Measurements from ENCODE around the gene LUZP4.
"Not testable (repeated sequence)": the region's sequence is repeated elsewhere in the genome, so short reads cannot be mapped to it uniquely, and the experiment has no call there.

Gene LUZP4

GRCh38 chrX:115337491-115338144, 48.1 kb downstream of the LUZP4 start:
- DNase-seq (ENCODE audit: low spot score) = no peak

GRCh38 chrX:115339441-115340025, 50.0 kb downstream of the LUZP4 start:
- no peak for DNase-seq (ENCODE audit: low spot score)

- DNase-seq (ENCODE audit: low spot score) = no peak
These were observed 51.9 kb downstream of the LUZP4 start for GRCh38 chrX:115341421-115341820.

- DNase-seq (ENCODE audit: low spot score) = no peak
These were observed 55.5 kb downstream of the LUZP4 start for GRCh38 chrX:115344885-115345614.

GRCh38 chrX:115345615-115346014, 56.1 kb downstream of the LUZP4 start:
- no peak for DNase-seq (ENCODE audit: low spot score)

GRCh38 chrX:115346738-115347137, 57.2 kb downstream of the LUZP4 start:
- not testable (repeated sequence) for DNase-seq (ENCODE audit: low spot score)

- DNase-seq (ENCODE audit: low spot score) = no peak
These were observed 59.1 kb downstream of the LUZP4 start for GRCh38 chrX:115348446-115349225.

- DNase-seq (ENCODE audit: low spot score) = no peak
These were observed 61.3 kb downstream of the LUZP4 start for GRCh38 chrX:115350711-115351381.

GRCh38 chrX:115356369-115356768, 66.9 kb downstream of the LUZP4 start:
- DNase-seq (ENCODE audit: low spot score) = no peak

Data from activated CD4-positive, alpha-beta T cell treated with anti-CD3 and anti-CD28 coated beads, Interleukin-2, Interleukin-4, amounts not matched to agents 100 ng/mL and 50 ng/mL, durations not matched to agents 16 hours and 8 hours (primary cell).